HepG2 (cell line): ENCODE data around the gene SPA17. TPM values are rescaled to one million over a fixed set of nuclear protein-coding genes. Genes with fewer than 3 reads are reported as not detected.
A peak's percentile ranks its signal among the peaks of the same experiment; 100 is the strongest.

ENCODE experiments used
- ARNT ChIP-seq: fragments of 450-650 bp; IDR thresholded peaks from 2 replicates; pipeline ENCODE4 v1.6.1; 2017
- ASH2L ChIP-seq: fragments of 300-600, 200-600 bp; sonication (generic); IDR thresholded peaks from 2 replicates; pipeline ENCODE4 v1.7.0; 2017; ENCODE audit warnings: low read depth, mild to moderate bottlenecking, moderate library complexity, mixed read lengths, low read length; ENCODE audit not compliant: insufficient read length
- FUBP1 ChIP-seq: sonication (generic); formaldehyde crosslinking; IDR thresholded peaks from 2 replicates; pipeline ENCODE4 v1.5.1; 2020; ENCODE audit warnings: missing genetic modification reagents, mild to moderate bottlenecking, borderline replicate concordance
- MXD3 ChIP-seq: IDR thresholded peaks from 2 replicates; pipeline ENCODE4 v1.6.1; 2016; ENCODE audit warnings: mild to moderate bottlenecking, missing biosample characterization, missing genetic modification reagents
- NR2C2 ChIP-seq: sonication (generic); formaldehyde crosslinking; IDR thresholded peaks from 2 replicates; pipeline ENCODE4 v1.4.0; 2020; ENCODE audit warnings: missing genetic modification reagents, mild to moderate bottlenecking, moderate library complexity, borderline replicate concordance
- RFX3 ChIP-seq: IDR thresholded peaks from 2 replicates; pipeline ENCODE4 v1.6.1; 2016; ENCODE audit warnings: missing biosample characterization, missing genetic modification reagents
- SMAD1 ChIP-seq: sonication (generic); formaldehyde crosslinking; IDR thresholded peaks from 2 replicates; pipeline ENCODE4 v1.4.0; 2020; ENCODE audit warnings: missing genetic modification reagents, low read depth, mild to moderate bottlenecking, borderline replicate concordance
- TEAD2 ChIP-seq: sonication (generic); formaldehyde crosslinking; IDR thresholded peaks from 2 replicates; pipeline ENCODE4 v1.9.0; 2021; ENCODE audit warnings: missing genetic modification reagents
- ZFAT ChIP-seq: sonication (generic); formaldehyde crosslinking; conservative IDR thresholded peaks from 2 replicates; pipeline ENCODE4 v1.8.1; 2023; ENCODE audit warnings: missing genetic modification reagents, inconsistent platforms
- ZHX2 ChIP-seq, 2 experiments: sonication (generic) in 1 of 2; formaldehyde crosslinking in 1 of 2; IDR thresholded peaks; 2 replicates each; pipeline versions ENCODE4 v1.6.1 to v1.9.0; 2014 to 2022; ENCODE audit warnings: antibody characterized with exemption in 1 of 2, borderline replicate concordance in 1 of 2, inconsistent platforms in 1 of 2, low read depth in 1 of 2, missing genetic modification reagents in 1 of 2
- ZNF713 ChIP-seq: sonication (generic); formaldehyde crosslinking; IDR thresholded peaks from 2 replicates; pipeline ENCODE4 v1.4.0; 2020; ENCODE audit warnings: mild to moderate bottlenecking, missing genetic modification reagents
- polyA plus RNA-seq, 8 experiments: library from polyadenylated mRNA; depleted of rRNA in 3 of 8; stranded (reverse) in 7 of 8; unstranded in 1 of 8; fragments of >200 nt; fragmentation: Illumina TruSeq in 4 of 8; extraction: Trizol in 4 of 8; gene quantifications; 2 replicates each; pipeline versions ENCODE4 v1.2.1 to v1.2.3, GENCODE V29; 2011 to 2016; ENCODE audit warnings: low read depth in 4 of 8, missing spikeins in 1 of 8, mixed read lengths in 1 of 8; ENCODE audit not compliant: insufficient read depth in 1 of 8
- total RNA-seq, 5 experiments: library from RNA; depleted of rRNA; stranded (reverse); fragments of >200 nt; fragmentation: Illumina TruSeq; extraction: Trizol; gene quantifications; 2 replicates each; pipeline ENCODE4 v1.2.3, GENCODE V29; 2016; ENCODE audit warnings: low read depth in 1 of 5

SPA17 gene
- total and polyA plus RNA-seq, 2 of the 13 experiments (the other 11 are each of a cell fraction or from before 2014, with no cell fraction given): 4.4 to 8.4 TPM

- TF ChIP-seq ZHX2 (IDR thresholded peaks at IDR 0.05; ENCODE audit: low read depth) (no peak), ZHX2 (CRISPR knock-in tag; IDR thresholded peaks at IDR 0.05; ENCODE audit: borderline replicate concordance) (no peak), ASH2L (peak; percentile 62), SMAD1 (CRISPR knock-in tag) (no peak), MXD3 (peak; percentile 51; the same call in 1 of the 2 replicates), FUBP1 (no peak), ARNT (no peak), ZNF713 (CRISPR knock-in tag) (no peak), NR2C2 (CRISPR knock-in tag) (0 out of 2 replicates have a peak, but pooled peaks have one; percentile 29), ZFAT (CRISPR knock-in tag) (no peak), RFX3 (peak; percentile 72), TEAD2 (CRISPR knock-in tag) (no peak)
These were observed at the start of gene SPA17, which contains the start of gene SIAE (continued) for GRCh38 chr11:124673333-124674167.
